ENCODE results near the gene RALB.

Gene RALB

GRCh38 chr2:120226316-120226715 is 26.3 kb upstream of the RALB start:
- CTCF ChIA-PET = interaction anchor here (0.6 kb wide), 1 partner anchor 869 kb away, joined by 3 read pairs; no protein-coding TSS in a partner anchor
- no peaks in the 10 kb centered on the region for H3K4me1 ChIP-seq (ENCODE audit: control insufficient read depth, insufficient read depth, low read length)

GRCh38 chr2:120227111-120227991 is 25.3 kb upstream of the RALB start:
- ChIA-PET CTCF (interaction anchor here (1.2 kb wide), 1 partner anchor 86 kb away, joined by 7 read pairs; no protein-coding TSS in a partner anchor), POLR2A (no interaction called here)
- TF ChIP-seq ZNF792 (tag by site-specific recombination; IDR thresholded peaks at IDR 0.05) (no peak), ZIC2 (tag by site-specific recombination; IDR thresholded peaks at IDR 0.05) (peak; percentile 18; the same call in 1 of the 2 replicates)
- H3K4me3 ChIP-seq (ENCODE audit: low read depth, low read length) = no peak overlapping the region
- no peaks in the 10 kb centered on the region for H3K4me1 ChIP-seq (ENCODE audit: control insufficient read depth, insufficient read depth, low read length)
- H3K27ac ChIP-seq (ENCODE audit: extremely low read depth, low read depth, low read length) = no peak overlapping the region
- peaks cover 0 to 2% of the 10 kb centered on the region in 2 experiments; a peak in 1 of 3 replicates for H3K36me3 ChIP-seq (ENCODE audit: control insufficient read depth in 2 of 2, insufficient read depth in 1 of 2, low read length in 2 of 2)
- H3K9me3 ChIP-seq (ENCODE audit: control insufficient read depth, insufficient read depth, low read depth, low read length) = no peaks in the 10 kb centered on the region

More at GRCh38 chr2:120226316-120226715, 26.3 kb upstream of the RALB start:
- Histone ChIP-seq H3K4me3 (ENCODE audit: low read depth, low read length) (no peak overlapping the region), H3K36me3 (ENCODE audit: control insufficient read depth in 2 of 2, insufficient read depth in 1 of 2, low read length in 2 of 2) (peaks cover 0 to 11% of the 10 kb centered on the region in 2 experiments; a peak in 1 of 3 replicates), H3K9me3 (ENCODE audit: control insufficient read depth, insufficient read depth, low read depth, low read length) (no peaks in the 10 kb centered on the region), H3K27ac (ENCODE audit: extremely low read depth, low read depth, low read length) (no peak overlapping the region)
- no peak for TF ChIP-seq FEZF1 (tag by site-specific recombination; IDR thresholded peaks at IDR 0.05)
- TF ChIP-seq YY1 (tag by site-specific recombination; IDR thresholded peaks at IDR 0.05) = no peak
- no peak for TF ChIP-seq ZBTB20 (tag by site-specific recombination; IDR thresholded peaks at IDR 0.05)
- TF ChIP-seq MYNN (tag by site-specific recombination; IDR thresholded peaks at IDR 0.05; ENCODE audit: borderline replicate concordance) = no peak
- no peak for TF ChIP-seq ZNF394 (tag by site-specific recombination; IDR thresholded peaks at IDR 0.05; ENCODE audit: borderline replicate concordance)
- no peak for TF ChIP-seq ZNF19 (tag by site-specific recombination; IDR thresholded peaks at IDR 0.05; ENCODE audit: low read depth)
- no peak for TF ChIP-seq ZNF571 (tag by site-specific recombination; IDR thresholded peaks at IDR 0.05)
- TF ChIP-seq ZBTB8A (tag by site-specific recombination; IDR thresholded peaks at IDR 0.05) = no peak
- no peak for TF ChIP-seq ZNF629 (tag by site-specific recombination; IDR thresholded peaks at IDR 0.05)
- no peak for TF ChIP-seq ZNF211 (tag by site-specific recombination; IDR thresholded peaks at IDR 0.05; ENCODE audit: low read depth)
- no peak for TF ChIP-seq ZNF10 (tag by site-specific recombination; IDR thresholded peaks at IDR 0.05)
- no peak for TF ChIP-seq ZNF701 (tag by site-specific recombination; IDR thresholded peaks at IDR 0.05)
- TF ChIP-seq ZNF121 (tag by site-specific recombination; IDR thresholded peaks at IDR 0.05) = no peak
- no peak for TF ChIP-seq ZNF324 (tag by site-specific recombination; IDR thresholded peaks at IDR 0.05)
- TF ChIP-seq ZNF501 (tag by site-specific recombination; IDR thresholded peaks at IDR 0.05) = no peak
- POLR2A ChIA-PET = no interaction called here

- ChIA-PET POLR2A (no interaction called here), CTCF (interaction anchor here (0.6 to 1.2 kb wide), 2 partner anchors 85 to 107 kb away, joined by 3 to 7 read pairs; no protein-coding TSS in a partner anchor)
- no peaks in the 10 kb centered on the region for H3K4me1 ChIP-seq (ENCODE audit: control insufficient read depth, insufficient read depth, low read length)
Measured at GRCh38 chr2:120228503-120228902, 24.1 kb upstream of the RALB start.

GRCh38 chr2:120229341-120229740 is 23.3 kb upstream of the RALB start:
- no peak overlapping the region for H3K4me3 ChIP-seq (ENCODE audit: low read depth, low read length)
- H3K36me3 ChIP-seq (ENCODE audit: control insufficient read depth in 2 of 2, insufficient read depth in 1 of 2, low read length in 2 of 2) = no peaks in the 10 kb centered on the region
- POLR2A ChIA-PET = interaction anchor here (0.7 kb wide), 1 partner anchor 15 kb away, joined by 5 read pairs; no protein-coding TSS in a partner anchor
- no peaks in the 10 kb centered on the region for H3K4me1 ChIP-seq (ENCODE audit: control insufficient read depth, insufficient read depth, low read length)
- CTCF ChIA-PET = interaction anchor here (1.0 kb wide), 1 partner anchor 84 kb away, joined by 3 read pairs; no protein-coding TSS in a partner anchor
- no peaks in the 10 kb centered on the region for H3K9me3 ChIP-seq (ENCODE audit: control insufficient read depth, insufficient read depth, low read depth, low read length)
- no peak overlapping the region for H3K27ac ChIP-seq (ENCODE audit: extremely low read depth, low read depth, low read length)
- no peak for TF ChIP-seq ZNF76 (tag by site-specific recombination; IDR thresholded peaks at IDR 0.05; ENCODE audit: borderline replicate concordance, low read depth)
- TF ChIP-seq ZNF146 (tag by site-specific recombination; IDR thresholded peaks at IDR 0.05) = no peak
- TF ChIP-seq ZNF391 (tag by site-specific recombination; IDR thresholded peaks at IDR 0.05; ENCODE audit: borderline replicate concordance, low read depth) = no peak
- TF ChIP-seq ZBTB20 (tag by site-specific recombination; IDR thresholded peaks at IDR 0.05) = no peak
- no peak for TF ChIP-seq ZBTB11 (tag by site-specific recombination; conservative IDR thresholded peaks at IDR 0.05; ENCODE audit: low read depth)
- TF ChIP-seq ZNF404 (tag by site-specific recombination; IDR thresholded peaks at IDR 0.05) = no peak
- TF ChIP-seq REPIN1 (tag by site-specific recombination; IDR thresholded peaks at IDR 0.05; ENCODE audit: low read depth) = no peak
- TF ChIP-seq ZBTB48 (tag by site-specific recombination; IDR thresholded peaks at IDR 0.05) = no peak
- TF ChIP-seq SETDB1 (IDR thresholded peaks at IDR 0.05; ENCODE audit: insufficient read length, low read length) = no peak

More at GRCh38 chr2:120228503-120228902, 24.1 kb upstream of the RALB start:
- no peaks in the 10 kb centered on the region for H3K9me3 ChIP-seq (ENCODE audit: control insufficient read depth, insufficient read depth, low read depth, low read length)
- no peak overlapping the region for H3K27ac ChIP-seq (ENCODE audit: extremely low read depth, low read depth, low read length)
- H3K36me3 ChIP-seq (ENCODE audit: control insufficient read depth in 2 of 2, insufficient read depth in 1 of 2, low read length in 2 of 2) = no peaks in the 10 kb centered on the region
- TF ChIP-seq ZNF843 (tag by site-specific recombination; IDR thresholded peaks at IDR 0.05) = no peak
- TF ChIP-seq ZNF677 (tag by site-specific recombination; IDR thresholded peaks at IDR 0.05) = no peak
- no peak overlapping the region for H3K4me3 ChIP-seq (ENCODE audit: low read depth, low read length)

Data from HEK293 (cell line).